ENCODE data around the gene B3GNT2.
"Not testable (repeated sequence)": the region's sequence is repeated elsewhere in the genome, so short reads cannot be mapped to it uniquely, and the experiment has no call there.

B3GNT2 gene

GRCh38 chr2:62229082-62229605, 33.2 kb downstream of the B3GNT2 start:
- in situ Hi-C loops (cut with MboI; ENCODE audit: low sequenced_read_pairs) = no loop called here

- in situ Hi-C loops (cut with MboI; ENCODE audit: low sequenced_read_pairs) = no loop called here
Measured at GRCh38 chr2:62231541-62231940, 35.6 kb downstream of the B3GNT2 start.

GRCh38 chr2:62234755-62235655, 39.1 kb downstream of the B3GNT2 start:
- in situ Hi-C loops (cut with MboI; ENCODE audit: low sequenced_read_pairs) = no loop called here

GRCh38 chr2:62236499-62236898, 40.6 kb downstream of the B3GNT2 start:
- in situ Hi-C loops (cut with MboI; ENCODE audit: low sequenced_read_pairs) = no loop called here

GRCh38 chr2:62238236-62238635, 42.3 kb downstream of the B3GNT2 start:
- in situ Hi-C loops (cut with MboI; ENCODE audit: low sequenced_read_pairs) = no loop called here

GRCh38 chr2:62240546-62240945, 44.6 kb downstream of the B3GNT2 start:
- in situ Hi-C loops (cut with MboI; ENCODE audit: low sequenced_read_pairs) = no loop called here

GRCh38 chr2:62243983-62244382, 48.1 kb downstream of the B3GNT2 start:
- in situ Hi-C loops (cut with MboI; ENCODE audit: low sequenced_read_pairs) = no loop called here

- in situ Hi-C loops (cut with MboI; ENCODE audit: low sequenced_read_pairs) = no loop called here
Measured at GRCh38 chr2:62248226-62248625, 52.3 kb downstream of the B3GNT2 start.

GRCh38 chr2:62250239-62250638, 54.3 kb downstream of the B3GNT2 start:
- in situ Hi-C loops (cut with MboI; ENCODE audit: low sequenced_read_pairs) = no loop called here

- in situ Hi-C loops (cut with MboI; ENCODE audit: low sequenced_read_pairs) = no loop called here
Measured at GRCh38 chr2:62254424-62255266, 58.7 kb downstream of the B3GNT2 start.

GRCh38 chr2:62257466-62257865, 61.6 kb downstream of the B3GNT2 start:
- in situ Hi-C loops (cut with MboI; ENCODE audit: low sequenced_read_pairs) = no loop called here

GRCh38 chr2:62263076-62263715, 67.3 kb downstream of the B3GNT2 start:
- in situ Hi-C loops (cut with MboI; ENCODE audit: low sequenced_read_pairs) = no loop called here

GRCh38 chr2:62264186-62264585, 68.3 kb downstream of the B3GNT2 start:
- in situ Hi-C loops (cut with MboI; ENCODE audit: low sequenced_read_pairs) = no loop called here

GRCh38 chr2:62265106-62265505, 69.2 kb downstream of the B3GNT2 start:
- in situ Hi-C loops (cut with MboI; ENCODE audit: low sequenced_read_pairs) = no loop called here

- in situ Hi-C loops (cut with MboI; ENCODE audit: low sequenced_read_pairs) = no loop called here
Measured at GRCh38 chr2:62266433-62267038, 70.6 kb downstream of the B3GNT2 start.

GRCh38 chr2:62267696-62268095, 71.8 kb downstream of the B3GNT2 start:
- in situ Hi-C loops (cut with MboI; ENCODE audit: low sequenced_read_pairs) = no loop called here

GRCh38 chr2:62268681-62269188, 72.8 kb downstream of the B3GNT2 start:
- in situ Hi-C loops (cut with MboI; ENCODE audit: low sequenced_read_pairs) = not testable (repeated sequence)

- in situ Hi-C loops (cut with MboI; ENCODE audit: low sequenced_read_pairs) = no loop called here
Measured at GRCh38 chr2:62270728-62271127, 74.8 kb downstream of the B3GNT2 start.
